ENCODE data around the gene LRRC32.
A peak's percentile ranks its signal among the peaks of the same experiment; 100 is the strongest.

The LRRC32 gene

DNA sequence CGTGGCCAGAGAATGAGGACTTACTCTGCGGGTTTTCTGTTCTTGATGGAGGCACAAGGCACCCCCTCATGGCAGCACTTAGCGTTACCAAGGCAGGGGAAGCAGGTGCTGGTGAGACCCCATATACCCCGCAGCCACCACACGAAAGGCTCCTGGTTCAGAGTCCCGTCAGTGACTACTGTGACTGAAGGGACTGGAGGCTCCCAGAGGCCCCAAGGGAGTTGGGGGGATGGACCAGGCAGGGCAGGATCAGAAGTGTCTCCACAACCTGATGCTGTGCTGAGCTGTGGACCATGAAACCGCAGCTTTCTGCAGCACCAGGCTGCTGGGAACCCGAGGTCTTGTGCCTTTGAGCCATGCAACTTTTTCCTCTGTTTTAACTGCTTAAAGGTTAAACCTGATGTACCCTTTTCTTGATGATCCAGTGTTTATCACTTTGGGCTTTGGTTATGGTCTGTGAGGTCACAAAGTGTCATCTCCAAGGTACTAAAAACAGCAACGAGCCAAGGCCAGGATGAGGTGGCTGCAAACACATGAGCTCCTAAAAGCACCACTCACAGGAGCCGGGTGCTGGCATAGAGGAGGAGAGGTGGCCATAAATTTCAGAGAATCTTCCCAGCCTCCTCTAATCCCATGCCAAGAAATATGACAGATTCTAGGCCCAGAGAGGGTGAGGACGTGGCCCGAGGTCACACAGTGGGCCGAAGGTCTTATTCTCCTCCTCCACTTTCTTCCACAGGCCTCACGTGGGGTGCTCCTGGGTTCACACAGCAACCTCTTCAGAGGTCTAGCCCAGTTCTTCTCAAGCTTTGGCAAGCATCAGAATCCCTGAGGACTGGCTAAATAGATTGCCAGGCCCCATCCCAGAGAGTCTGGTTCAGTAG lies 4.2 kb upstream of the LRRC32 start:
- no peak for DNase-seq (ENCODE audit: extremely low read depth, low read depth)
- TF ChIP-seq, protein P1, sequence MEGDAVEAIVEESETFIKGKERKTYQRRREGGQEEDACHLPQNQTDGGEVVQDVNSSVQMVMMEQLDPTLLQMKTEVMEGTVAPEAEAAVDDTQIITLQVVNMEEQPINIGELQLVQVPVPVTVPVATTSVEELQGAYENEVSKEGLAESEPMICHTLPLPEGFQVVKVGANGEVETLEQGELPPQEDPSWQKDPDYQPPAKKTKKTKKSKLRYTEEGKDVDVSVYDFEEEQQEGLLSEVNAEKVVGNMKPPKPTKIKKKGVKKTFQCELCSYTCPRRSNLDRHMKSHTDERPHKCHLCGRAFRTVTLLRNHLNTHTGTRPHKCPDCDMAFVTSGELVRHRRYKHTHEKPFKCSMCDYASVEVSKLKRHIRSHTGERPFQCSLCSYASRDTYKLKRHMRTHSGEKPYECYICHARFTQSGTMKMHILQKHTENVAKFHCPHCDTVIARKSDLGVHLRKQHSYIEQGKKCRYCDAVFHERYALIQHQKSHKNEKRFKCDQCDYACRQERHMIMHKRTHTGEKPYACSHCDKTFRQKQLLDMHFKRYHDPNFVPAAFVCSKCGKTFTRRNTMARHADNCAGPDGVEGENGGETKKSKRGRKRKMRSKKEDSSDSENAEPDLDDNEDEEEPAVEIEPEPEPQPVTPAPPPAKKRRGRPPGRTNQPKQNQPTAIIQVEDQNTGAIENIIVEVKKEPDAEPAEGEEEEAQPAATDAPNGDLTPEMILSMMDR (IDR thresholded peaks at IDR 0.05; ENCODE audit: low read depth, low read length, missing control alignments) = peak; percentile 10
- no peak overlapping the region for H3K4me3 ChIP-seq (replicated peaks; ENCODE audit: low read depth, low read length)

DNA sequence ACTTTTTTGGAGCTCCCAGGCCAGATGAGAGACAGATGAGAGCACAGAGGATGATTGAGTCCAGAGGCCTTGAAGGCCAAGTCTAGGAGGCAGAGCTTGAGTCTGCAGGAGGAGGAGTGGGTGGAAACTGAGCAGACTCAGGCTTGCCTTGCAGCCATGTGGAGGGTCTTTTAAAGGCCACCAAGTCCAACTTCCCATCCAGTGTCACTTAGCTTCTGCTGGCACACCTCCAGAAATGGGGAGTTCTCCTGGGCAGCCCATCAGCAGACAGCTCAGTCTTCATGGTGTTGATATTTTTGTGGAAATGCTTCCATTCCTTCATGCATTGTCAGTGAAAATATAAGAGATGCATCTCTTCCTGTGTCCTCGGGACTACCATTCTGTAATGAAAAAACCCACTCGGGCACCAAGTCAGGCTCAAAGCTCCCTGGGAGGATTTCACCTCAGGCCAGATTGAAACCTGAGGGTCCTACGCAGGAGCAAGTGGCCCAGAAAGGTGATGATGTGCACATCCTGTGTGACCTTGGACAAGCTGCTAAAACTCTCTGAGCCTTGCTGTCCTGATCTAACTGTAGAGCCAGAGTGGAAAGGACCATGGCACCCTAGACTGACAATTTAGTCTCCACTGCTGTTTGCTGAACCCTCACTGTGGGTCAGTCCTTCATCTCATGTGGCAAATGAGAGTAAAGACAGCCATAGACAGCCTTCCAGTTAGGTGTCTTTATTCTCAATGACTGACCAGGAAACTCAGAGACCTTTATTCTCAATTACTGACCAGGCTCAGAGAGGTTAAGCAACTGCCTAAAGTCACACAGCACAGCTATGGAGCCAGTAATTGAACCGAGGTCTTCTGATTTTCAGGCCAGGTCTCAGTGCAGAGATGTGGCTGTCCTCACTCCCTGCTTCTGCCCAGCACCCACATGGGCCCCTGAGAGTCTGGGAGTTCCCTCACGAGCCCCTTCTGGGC lies 2.9 kb upstream of the LRRC32 start:
- TF ChIP-seq, protein P1 (IDR thresholded peaks at IDR 0.05; ENCODE audit: low read depth, low read length, missing control alignments) = no peak
- DNase-seq (ENCODE audit: extremely low read depth, low read depth) = no peak
- no peak overlapping the region for H3K4me3 ChIP-seq (replicated peaks; ENCODE audit: low read depth, low read length)

DNA sequence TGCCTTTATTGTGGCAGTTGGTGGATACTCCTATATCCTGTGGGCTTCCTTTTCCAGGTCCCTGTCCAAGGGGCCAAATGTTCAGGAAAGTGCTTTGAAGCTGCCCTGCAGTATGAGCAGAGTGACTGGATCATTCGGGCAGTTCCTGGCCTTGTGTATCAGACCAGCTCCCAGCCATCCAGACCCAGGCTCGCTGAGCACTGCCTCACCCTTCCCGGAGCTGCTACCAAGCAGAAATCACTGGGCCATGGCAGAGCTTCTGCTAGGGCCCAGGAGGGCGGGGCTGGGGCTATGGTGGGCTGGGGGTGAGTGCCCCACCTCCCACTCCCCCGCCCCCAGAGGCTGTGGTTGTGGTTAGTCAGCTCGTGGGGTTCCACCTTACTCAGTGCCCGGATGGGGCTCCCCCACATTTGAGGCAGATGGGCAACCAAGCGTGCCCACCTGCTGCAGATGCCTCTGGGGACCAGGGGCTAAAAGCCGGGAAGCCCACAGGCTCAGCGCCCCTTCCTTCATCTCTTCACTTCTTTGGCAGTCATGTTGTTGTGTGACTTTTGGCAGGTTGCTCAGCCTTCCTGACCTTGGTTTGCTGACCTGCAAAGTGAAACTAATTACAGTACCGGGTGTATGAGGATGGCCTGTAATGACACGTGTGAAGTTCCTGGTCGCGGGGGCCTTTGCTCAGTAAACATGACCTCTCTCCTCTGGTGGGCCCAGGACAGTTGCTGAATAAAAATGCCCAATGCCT lies 2.1 kb upstream of the LRRC32 start:
- no peak overlapping the region for H3K4me3 ChIP-seq (replicated peaks; ENCODE audit: low read depth, low read length)
- DNase-seq (ENCODE audit: extremely low read depth, low read depth) = no peak

DNA sequence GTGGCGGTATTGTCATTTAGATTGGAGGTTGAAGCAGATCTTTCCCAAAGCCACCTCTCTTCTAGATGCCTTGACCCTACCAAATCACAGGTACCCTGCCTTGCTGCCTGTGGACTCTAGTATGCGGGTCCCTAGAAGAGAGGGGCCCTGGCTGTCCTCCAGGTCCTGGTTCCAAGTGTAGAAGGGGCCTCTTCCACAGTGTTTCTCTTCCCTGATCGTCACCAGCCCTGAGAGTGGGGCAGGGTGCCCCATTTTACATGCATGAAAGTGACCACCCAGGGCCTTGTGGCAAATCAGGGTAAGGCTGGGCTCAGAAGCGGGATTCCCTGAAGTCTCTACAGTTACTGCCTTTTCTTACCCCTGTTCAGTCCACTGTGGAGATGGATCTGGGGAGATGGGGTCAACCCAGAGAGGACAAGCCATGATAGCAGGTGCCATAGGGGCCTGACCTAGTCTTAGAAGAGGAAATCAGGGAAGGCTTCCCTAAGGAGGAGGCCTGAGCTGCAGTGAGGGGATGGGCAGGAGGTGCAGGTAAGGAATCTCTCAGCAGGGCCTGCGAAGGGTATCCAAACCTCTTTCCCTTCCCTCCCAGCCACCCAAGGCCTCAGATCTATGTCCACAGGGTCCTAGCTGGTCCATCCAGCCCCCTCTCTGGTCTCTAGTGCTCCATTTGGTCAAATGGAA lies 1.2 kb upstream of the LRRC32 start:
- DNase-seq (ENCODE audit: extremely low read depth, low read depth) = no peak
- no peak overlapping the region for H3K4me3 ChIP-seq (replicated peaks; ENCODE audit: low read depth, low read length)
- TF ChIP-seq, protein P1 (IDR thresholded peaks at IDR 0.05; ENCODE audit: low read depth, low read length, missing control alignments) = no peak

More for the DNA sequence above, 2.1 kb upstream of the LRRC32 start:
- TF ChIP-seq, protein P1 (IDR thresholded peaks at IDR 0.05; ENCODE audit: low read depth, low read length, missing control alignments) = no peak

DNA sequence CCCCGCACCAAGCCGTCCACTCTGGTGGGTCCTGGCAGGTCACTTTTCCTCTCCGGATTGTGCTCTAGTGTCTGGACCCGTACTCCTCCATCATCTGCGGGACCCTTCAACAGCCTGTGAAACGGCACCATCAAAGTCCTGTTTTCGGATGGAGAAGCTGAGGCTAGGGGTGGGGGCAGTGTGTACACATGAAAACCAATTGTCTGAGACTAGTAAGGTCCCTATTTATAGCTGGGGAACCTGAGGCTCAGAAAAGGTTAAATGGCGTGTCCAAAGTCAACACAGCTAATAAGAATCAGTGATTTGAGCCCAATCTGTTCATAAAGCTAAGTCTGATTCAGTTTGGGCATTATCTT lies 668 bp upstream of the LRRC32 start:
- H3K4me3 ChIP-seq (replicated peaks; ENCODE audit: low read depth, low read length) = peak overlapping the region; percentile 44

More for the DNA sequence above, 668 bp upstream of the LRRC32 start:
- DNase-seq (ENCODE audit: extremely low read depth, low read depth) = no peak
- TF ChIP-seq, protein P1 (IDR thresholded peaks at IDR 0.05; ENCODE audit: low read depth, low read length, missing control alignments) = no peak
